Fibroblast of skin of right biceps (primary cell): ENCODE data around the gene CNGB1.
"Not testable (repeated sequence)": the region's sequence is repeated elsewhere in the genome, so short reads cannot be mapped to it uniquely, and the experiment has no call there.

Source experiments
- DNase-seq: peaks from one replicate; pipeline ENCODE4 v3.0.0-alpha.2; 2013

The CNGB1 gene

GRCh38 chr16:57920880-57921229 is 50.1 kb downstream of the CNGB1 start:
- no peak for DNase-seq

- no peak for DNase-seq
Observed at GRCh38 chr16:57920215-57920879, 50.6 kb downstream of the CNGB1 start.

GRCh38 chr16:57918994-57919393 is 51.9 kb downstream of the CNGB1 start:
- DNase-seq: no peak

- no peak for DNase-seq
Observed at GRCh38 chr16:57918444-57918843, 52.5 kb downstream of the CNGB1 start.

DNA sequence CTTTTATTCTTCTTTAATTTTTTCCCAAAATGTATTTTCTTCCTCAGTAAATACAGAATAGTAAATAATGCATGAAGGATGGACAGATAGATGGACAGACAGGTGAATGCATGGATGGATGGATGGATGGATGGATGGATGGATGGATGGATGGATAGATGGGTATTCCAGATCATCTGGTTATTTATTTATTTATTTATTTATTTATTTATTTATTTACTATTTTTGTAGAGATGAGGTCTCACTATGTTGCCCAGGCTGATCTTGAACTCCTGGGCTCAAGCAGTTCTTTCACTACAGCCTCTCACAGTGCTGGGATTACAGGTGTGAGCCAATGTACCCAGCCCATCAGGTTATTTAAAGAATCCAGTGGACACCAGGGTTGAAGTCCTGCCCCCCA is 53.0 kb downstream of the CNGB1 start:
- not testable (repeated sequence) for DNase-seq

DNA sequence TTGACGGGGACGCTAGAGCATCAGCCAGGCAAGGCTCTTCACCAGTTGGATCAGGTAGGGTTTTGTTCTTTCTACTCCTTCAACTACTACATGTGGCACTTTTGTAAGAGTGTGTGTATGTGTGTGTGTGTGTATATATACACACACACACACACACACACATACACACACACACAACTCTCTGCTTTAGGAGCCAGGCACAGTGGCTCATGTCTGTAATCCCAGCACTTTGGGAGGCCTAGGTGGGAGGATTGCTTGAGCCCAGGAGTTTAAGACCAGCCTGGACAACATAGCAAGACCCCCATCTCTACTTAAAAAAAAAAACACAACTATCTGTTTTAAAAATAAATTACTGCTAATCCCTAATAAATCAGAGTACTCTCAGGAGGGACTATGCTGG is 53.4 kb downstream of the CNGB1 start:
- DNase-seq: not testable (repeated sequence)

DNA sequence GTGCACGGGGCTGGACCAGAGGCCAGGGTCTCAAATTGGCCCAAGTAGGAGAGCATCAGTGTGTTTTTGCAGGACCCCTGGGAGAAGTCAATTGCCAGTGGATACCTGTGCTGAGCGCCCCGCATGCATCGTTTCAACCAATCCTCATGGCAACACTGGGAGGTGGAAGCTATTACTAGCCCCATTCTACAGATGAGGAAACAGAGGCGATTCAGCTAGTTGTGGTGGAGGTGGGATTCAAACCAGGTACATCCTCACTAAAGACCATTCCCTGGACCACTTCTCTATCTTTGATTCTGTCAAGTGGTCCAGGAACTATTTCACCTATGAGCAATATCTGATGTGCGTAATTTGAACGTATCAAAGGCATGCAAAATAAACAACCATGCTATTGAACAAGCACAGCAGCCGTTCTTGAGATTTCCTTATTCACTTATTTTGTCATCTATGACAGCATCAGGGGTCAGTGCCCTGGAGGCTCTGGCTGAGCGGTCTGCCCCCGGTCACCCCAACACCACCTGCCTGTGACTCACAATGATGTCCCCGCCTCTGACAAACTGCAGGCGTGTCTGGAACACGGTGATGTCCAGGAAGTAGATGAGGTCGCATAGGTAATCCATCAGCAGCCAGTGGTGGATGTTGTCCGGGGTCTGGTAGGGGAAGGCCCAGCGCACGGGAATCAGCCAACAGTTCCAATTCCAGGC is 54.0 kb downstream of the CNGB1 start:
- DNase-seq: no peak

DNA sequence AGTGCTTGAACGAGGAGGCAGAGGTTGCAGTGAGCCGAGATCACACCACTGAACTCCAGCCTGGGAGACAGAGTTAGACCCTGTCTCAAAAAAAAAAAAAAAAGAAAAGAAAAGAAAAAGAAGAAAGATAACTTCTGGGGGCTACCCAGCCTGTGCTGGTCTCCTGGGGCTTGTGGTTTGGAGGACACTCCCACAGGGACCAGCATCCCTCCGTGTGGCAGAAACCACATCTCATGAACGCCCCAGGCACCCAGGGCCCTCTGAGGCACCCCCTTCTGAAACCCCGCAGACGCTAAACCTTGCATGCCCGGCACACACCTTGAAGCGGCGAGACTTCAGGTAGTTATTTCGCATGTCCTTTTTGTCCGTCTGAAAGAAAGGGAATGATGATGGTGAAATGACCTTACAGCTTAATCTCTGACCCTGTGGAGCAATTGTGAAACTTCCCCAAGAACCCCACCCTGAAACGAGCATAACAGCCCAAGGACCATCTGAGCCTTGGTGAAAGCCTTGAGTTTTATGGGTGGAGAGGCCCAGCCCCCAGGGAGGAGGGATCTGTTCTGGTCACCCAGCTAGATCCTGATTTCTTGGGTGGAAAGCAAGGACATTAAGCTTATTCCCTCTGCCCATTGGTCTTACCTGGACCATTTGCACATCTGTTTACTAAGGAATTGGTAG is 55.0 kb downstream of the CNGB1 start:
- no peak for DNase-seq

DNA sequence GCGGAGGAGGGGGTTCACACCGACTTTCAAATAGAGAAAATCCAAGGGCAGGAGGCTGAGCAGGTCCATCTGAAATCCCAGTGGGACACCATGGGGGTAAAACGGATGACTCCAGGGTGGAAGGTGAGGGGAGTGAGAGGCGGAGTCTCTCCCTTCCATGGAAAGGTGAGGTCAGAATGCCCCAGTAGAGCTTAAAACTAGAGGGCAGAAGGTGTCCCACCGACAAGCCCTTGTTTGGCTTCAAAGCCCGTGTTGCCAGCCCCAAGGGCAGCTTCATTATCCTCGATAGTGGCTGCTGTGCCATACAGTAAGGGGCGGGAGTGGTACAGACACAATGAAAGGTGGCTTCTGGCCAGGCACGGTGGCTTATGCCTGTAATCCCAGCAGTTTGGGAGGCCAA is 55.7 kb downstream of the CNGB1 start:
- no peak for DNase-seq

GRCh38 chr16:57914244-57915173 is 56.4 kb downstream of the CNGB1 start:
- no peak for DNase-seq

DNA sequence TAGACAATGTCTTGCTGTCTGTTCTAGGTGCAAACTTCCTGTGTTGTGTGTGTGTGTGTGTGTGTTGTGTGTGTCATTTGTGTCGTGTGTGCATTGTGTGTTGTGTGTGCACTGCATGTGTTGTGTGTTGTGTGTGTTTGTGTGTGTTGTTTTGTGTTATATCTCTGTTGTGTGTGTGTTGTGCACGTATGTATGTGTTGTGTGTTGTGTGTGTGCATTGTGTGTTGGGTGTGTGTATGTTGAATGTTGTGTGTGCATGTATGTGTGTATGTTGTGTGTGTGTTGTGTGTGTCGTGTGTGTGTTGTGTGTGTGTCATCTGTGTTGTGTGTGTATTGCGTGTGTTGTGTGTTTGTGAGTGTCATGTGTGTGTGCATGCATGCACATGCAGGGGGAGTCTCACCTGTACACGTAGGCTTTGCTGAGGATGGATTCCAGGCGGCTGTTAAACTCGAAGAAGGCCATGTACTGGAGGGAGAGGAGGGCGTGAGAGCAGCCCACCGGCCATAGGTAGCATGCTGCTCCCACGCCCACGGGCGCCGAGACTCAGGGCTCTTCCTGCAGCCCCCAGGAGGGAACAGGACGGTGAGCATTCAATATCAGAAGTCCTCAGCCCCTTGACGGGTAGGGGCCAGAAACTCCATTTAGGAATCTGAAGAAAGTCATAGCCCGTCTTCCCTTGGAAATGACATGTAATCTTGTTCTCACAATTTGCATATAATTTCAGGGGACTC is 58.2 kb downstream of the CNGB1 start:
- no peak for DNase-seq

GRCh38 chr16:57911743-57912142 is 59.2 kb downstream of the CNGB1 start:
- DNase-seq: no peak

DNA sequence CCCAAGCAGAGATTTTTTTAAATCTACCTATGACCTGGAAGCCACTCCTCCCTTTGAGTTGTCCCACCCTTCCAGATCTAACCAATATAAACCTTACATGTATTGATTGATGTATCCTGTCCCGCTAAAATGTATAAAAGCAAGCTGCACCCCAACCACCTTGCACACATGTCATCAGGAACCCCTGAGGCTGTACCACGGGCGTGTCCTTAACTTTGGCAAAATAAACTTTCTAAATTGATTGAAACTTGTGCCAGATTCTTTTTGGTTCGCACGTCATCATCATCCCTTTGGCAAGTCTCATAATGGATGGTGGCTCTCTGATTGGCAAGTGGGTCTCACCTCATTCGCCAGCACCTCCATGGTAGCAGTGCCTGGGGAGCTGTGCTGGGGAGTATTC is 60.2 kb downstream of the CNGB1 start:
- DNase-seq: no peak

- no peak for DNase-seq
Observed at GRCh38 chr16:57908409-57908987, 62.4 kb downstream of the CNGB1 start.

DNA sequence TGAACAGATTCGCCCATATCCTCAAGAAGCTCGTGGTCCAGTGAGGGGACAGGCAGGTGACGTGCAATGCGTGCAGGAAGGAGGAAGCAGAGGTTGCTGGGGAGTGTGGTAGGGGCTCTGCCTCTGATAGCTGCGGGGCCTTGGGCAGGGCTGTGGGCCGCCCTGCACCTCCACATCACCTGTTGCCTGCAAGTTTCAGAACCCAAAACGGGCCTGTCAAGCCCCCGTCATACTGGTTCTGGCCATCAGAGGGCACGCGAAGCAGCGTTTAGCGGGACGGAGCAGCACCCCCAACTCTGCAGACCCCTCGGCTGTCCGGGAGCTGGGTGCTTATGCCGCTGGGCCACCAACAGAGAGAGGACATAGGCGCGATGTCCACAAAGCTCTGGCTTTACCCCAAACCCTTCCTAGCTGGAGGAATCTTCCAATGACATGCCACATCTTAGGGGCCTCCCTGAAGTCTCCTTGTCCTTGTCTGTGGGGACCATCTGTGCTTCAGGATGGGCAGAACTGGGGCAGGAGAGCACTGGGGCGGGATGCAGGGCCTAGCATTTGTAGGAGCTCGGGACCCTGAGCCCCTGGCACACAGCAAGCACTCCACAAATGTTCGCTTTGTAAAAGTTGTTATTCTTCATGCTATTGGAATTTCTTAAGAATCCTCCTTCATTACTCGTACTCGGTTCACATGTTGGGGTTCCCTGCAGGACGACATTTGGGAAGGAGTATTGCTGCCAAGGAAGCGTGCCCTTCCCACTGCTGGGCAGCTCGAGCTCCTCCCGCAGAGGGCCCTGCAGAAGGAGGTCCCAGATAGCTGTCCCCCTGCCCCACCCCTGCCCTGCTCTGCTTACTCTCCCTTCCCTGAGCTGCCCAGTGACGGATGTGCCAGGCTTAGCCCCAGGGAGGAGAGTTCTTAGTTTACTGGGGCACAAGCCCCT is 64.3 kb downstream of the CNGB1 start:
- no peak for DNase-seq

DNA sequence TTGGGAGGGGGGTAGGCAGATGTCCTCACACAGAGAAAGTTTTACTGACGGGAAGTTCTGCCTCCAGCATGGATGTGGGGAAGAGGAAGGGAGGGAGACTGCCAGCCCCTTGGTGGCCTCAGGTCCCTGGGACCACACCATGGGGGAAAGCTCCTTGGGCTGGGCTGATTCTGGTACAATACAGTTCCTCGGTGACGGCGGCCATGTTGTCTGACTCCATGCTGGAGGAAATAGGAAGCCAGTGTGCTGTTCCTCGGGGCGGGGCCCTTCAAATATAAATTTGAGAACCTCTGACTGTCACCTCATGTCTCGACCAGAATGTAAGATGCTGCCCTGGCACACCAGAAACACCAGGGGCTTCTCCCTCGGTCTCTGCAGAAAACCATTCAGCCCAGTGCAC is 66.8 kb downstream of the CNGB1 start:
- DNase-seq: no peak

DNA sequence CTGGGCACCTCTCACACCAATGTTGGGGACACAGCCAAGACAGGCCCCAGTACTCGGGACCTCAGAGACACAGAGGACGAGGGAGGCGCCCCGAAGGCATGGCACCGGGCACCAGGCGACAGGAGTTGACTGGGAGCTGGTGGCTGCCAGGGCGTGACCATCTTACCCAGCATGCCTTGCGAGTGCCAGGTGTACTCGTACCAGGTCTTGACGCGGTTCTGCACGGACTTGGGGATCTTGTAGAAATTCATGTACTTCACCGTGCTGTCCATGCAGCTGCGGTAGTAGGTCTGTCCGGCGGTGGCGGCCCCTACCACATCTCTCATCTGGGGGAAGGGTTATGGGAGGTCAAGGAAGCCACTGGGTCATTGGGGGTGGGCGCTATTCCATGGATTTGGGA is 67.3 kb downstream of the CNGB1 start:
- no peak for DNase-seq

- no peak for DNase-seq
Observed at GRCh38 chr16:57901480-57902069, 69.4 kb downstream of the CNGB1 start.

- no peak for DNase-seq
Observed at GRCh38 chr16:57900796-57901479, 70.0 kb downstream of the CNGB1 start.
